Endothelial cell of umbilical vein (primary cell): ENCODE data around the gene AP1G1. TPM values are rescaled to one million over a fixed set of nuclear protein-coding genes. Genes with fewer than 3 reads are reported as not detected.

ENCODE experiments used
- BruUV-seq: library from RNA; stranded (reverse); fragments of 400-500 nt; replicated peaks from 2 replicates; lab custom pipeline; 2021; lab: Mats Ljungman, UMichigan
- CTCF ChIA-PET: fragments of 300-600, 350-600 bp; sonication (Branson Sonifier 250); formaldehyde crosslinking; loops from one replicate; lab custom pipeline; 2021; ENCODE audit warnings: antibody characterized with exemption, inconsistent platforms; lab: Charles Lee
- POLR2A ChIA-PET: fragments of 300-600, 350-600 bp; sonication (Branson Sonifier 250); formaldehyde crosslinking; loops from one replicate; lab custom pipeline; 2021; ENCODE audit warnings: antibody characterized with exemption, inconsistent platforms; lab: Charles Lee
- DNase-seq: peaks from one replicate; pipeline ENCODE4 v3.0.0-alpha.2; 2011; ENCODE audit warnings: low read depth, low spot score
- FAIRE-seq: peaks from 2 replicates; lab custom pipeline; 2011; peaks lifted over from hg19 to GRCh38; lab: Jason Lieb, UNC
- H2AFZ ChIP-seq: 2 replicates; pipeline ENCODE4 v1.6.0; 2012; ENCODE audit warnings: low read depth, low read length, control low read depth, inconsistent platforms
- H3K27ac ChIP-seq: 2 replicates; pipeline ENCODE4 v1.5.1; 2011; ENCODE audit warnings: low read depth, mild to moderate bottlenecking, control low read depth, low read length, moderate library complexity; ENCODE audit not compliant: insufficient read depth
- H3K27me3 ChIP-seq, 2 experiments: 2 replicates each; pipeline versions ENCODE4 v1.6.0 to v1.6.1; 2011; ENCODE audit warnings: low read length in 2 of 2, mixed read lengths in 1 of 2; ENCODE audit not compliant: control insufficient read depth in 2 of 2, insufficient read depth in 2 of 2
- H3K36me3 ChIP-seq, 2 experiments: 2 replicates in 1 of 2; 3 replicates in 1 of 2; pipeline ENCODE4 v1.5.1; 2011; ENCODE audit warnings: low read length in 2 of 2, mild to moderate bottlenecking in 1 of 2, moderate library complexity in 1 of 2; ENCODE audit not compliant: control insufficient read depth in 2 of 2, insufficient read depth in 2 of 2; ENCODE audit errors: extremely low read depth in 1 of 2
- H3K4me1 ChIP-seq: 3 replicates; pipeline ENCODE4 v1.5.1; 2011; ENCODE audit warnings: mild to moderate bottlenecking, low read length; ENCODE audit not compliant: control insufficient read depth, insufficient read depth; ENCODE audit errors: extremely low read depth
- H3K4me2 ChIP-seq: 2 replicates; pipeline ENCODE4 v1.6.1; 2011; ENCODE audit warnings: low read length, control low read depth, mixed read lengths; ENCODE audit not compliant: insufficient read depth
- H3K4me3 ChIP-seq, 3 experiments: fragments of 200-600 bp in 1 of 3; sonication (generic), shearing (Covaris generic) in 1 of 3; replicated peaks in 1 of 3; 2 replicates each; pipeline ENCODE4 v1.5.1; 2011 to 2016; ENCODE audit warnings: control low read depth in 3 of 3, low read length in 3 of 3, mild to moderate bottlenecking in 2 of 3, inconsistent platforms in 1 of 3, low read depth in 1 of 3, moderate library complexity in 1 of 3; ENCODE audit not compliant: insufficient read depth in 1 of 3
- H3K79me2 ChIP-seq: 2 replicates; pipeline ENCODE4 v1.6.0; 2012; ENCODE audit warnings: low read length, inconsistent platforms; ENCODE audit not compliant: control insufficient read depth, insufficient read depth
- H3K9ac ChIP-seq: replicated peaks from 2 replicates; pipeline ENCODE3; 2011; ENCODE audit warnings: low read length, control low read depth; ENCODE audit not compliant: insufficient read depth; ENCODE audit errors: extremely low read depth
- H3K9me1 ChIP-seq: replicated peaks from 3 replicates; pipeline ENCODE4 v1.6.0; 2011; ENCODE audit warnings: mild to moderate bottlenecking, low read length; ENCODE audit not compliant: control insufficient read depth, insufficient read depth; ENCODE audit errors: extremely low read depth
- H3K9me3 ChIP-seq: replicated peaks from 2 replicates; pipeline ENCODE4 v1.5.1; 2012; ENCODE audit warnings: low read length, inconsistent platforms; ENCODE audit not compliant: control insufficient read depth, insufficient read depth
- H4K20me1 ChIP-seq: replicated peaks from 2 replicates; pipeline ENCODE3; 2011; ENCODE audit warnings: mild to moderate bottlenecking, low read length; ENCODE audit not compliant: control insufficient read depth, insufficient read depth; ENCODE audit errors: extremely low read depth
- FOS ChIP-seq: IDR thresholded peaks from 2 replicates; pipeline ENCODE4 v1.6.1; 2011; ENCODE audit warnings: mild to moderate bottlenecking, low read length, moderate library complexity, borderline replicate concordance; ENCODE audit not compliant: insufficient read depth
- JUN ChIP-seq: IDR thresholded peaks from 2 replicates; pipeline ENCODE4 v1.6.1; 2011; ENCODE audit warnings: borderline replicate concordance, low read depth; ENCODE audit not compliant: insufficient read length, insufficient read depth
- MYC ChIP-seq: IDR thresholded peaks from one replicate; pipeline ENCODE4 v1.6.1; 2011; ENCODE audit warnings: mild to moderate bottlenecking, low read depth, low read length
- POLR2AphosphoS5 ChIP-seq: IDR thresholded peaks from 2 replicates; pipeline ENCODE4 v1.6.1; 2012; ENCODE audit warnings: low read depth, mild to moderate bottlenecking, control low read depth, low read length, moderate library complexity; ENCODE audit not compliant: insufficient read depth
- dilution Hi-C: fragments of 300-500 bp; cut with MboI; formaldehyde crosslinking; loops from one replicate; pipeline ENCODE4 v1.15.0; 2019; ENCODE audit warnings: low sequenced_read_pairs; ENCODE audit not compliant: extremely low pct_ligation_motif_present
- intact Hi-C: fragments of 100-400 bp; cut with micrococcal nuclease; formaldehyde crosslinking; loops from one replicate; pipeline ENCODE4 v1.10.0; 2022
- polyA plus RNA-seq, 4 experiments: library from polyadenylated mRNA; depleted of rRNA in 3 of 4; stranded (reverse) in 3 of 4; unstranded in 1 of 4; fragments of >200 nt; gene quantifications; 2 replicates each; pipeline versions ENCODE4 v1.2.1 to v1.2.3, GENCODE V29; 2011 to 2012; ENCODE audit warnings: missing spikeins in 1 of 4
- total RNA-seq: library from RNA; stranded (reverse); gene quantifications from 2 replicates; pipeline ENCODE4 v1.2.3, GENCODE V29; 2021
- TF ChIP-seq, protein P1 (sequence below): IDR thresholded peaks from 2 replicates; pipeline ENCODE4 v1.6.1; 2011; ENCODE audit not compliant: insufficient read depth, insufficient read length

AP1G1 gene
- total and polyA plus RNA-seq, 2 donors (not counting 3 experiments of a cell fraction or from before 2014, with no cell fraction given) = 57.4 to 85.3 TPM

DNA sequence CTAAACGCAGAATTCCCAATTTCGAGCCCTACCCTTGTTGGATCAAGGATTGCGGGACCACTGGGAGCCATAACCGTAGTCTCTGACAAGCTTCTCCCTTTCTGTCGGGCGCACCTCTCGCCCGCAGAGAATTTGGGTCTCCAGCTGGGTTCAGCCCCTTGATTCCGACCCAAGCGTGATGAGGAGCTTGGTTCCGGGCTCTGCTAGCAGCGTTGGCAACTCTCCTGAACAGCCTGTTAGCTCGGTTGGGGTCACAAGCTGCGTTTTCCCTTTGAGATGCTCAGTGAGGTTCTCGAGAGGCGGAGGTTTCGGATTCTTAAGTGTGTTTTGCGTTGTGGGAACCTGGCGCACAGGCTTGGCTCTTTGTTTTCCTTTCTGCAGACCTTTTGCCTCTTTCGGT, 37.8 kb upstream of the AP1G1 start:
- peak overlapping the region; percentile 88 for H3K27ac ChIP-seq
- H3K36me3 ChIP-seq = peaks cover 9 to 22% of the 10 kb centered on the region in 2 experiments
- dilution Hi-C loops = loop anchor here (10.0 kb wide), 1 partner anchor 62 kb away; no protein-coding TSS in a partner anchor
- H3K9me1 ChIP-seq = no peaks in the 10 kb centered on the region
- H3K4me1 ChIP-seq = peaks cover 12% of the 10 kb centered on the region
- intact Hi-C loops = loop anchor here (1.0 to 5.0 kb wide), 3 partner anchors 36 to 116 kb away; partner anchors contain the start of gene IST1
- CTCF ChIA-PET = interaction anchor here (0.6 to 1.1 kb wide), 2 partner anchors 36 to 115 kb away, joined by 3 to 6 read pairs; no protein-coding TSS in a partner anchor
- peak overlapping the region; percentile 92 for H3K4me2 ChIP-seq
- peak overlapping the region; percentile 95 for H3K9ac ChIP-seq
- DNase-seq = peak; percentile 21
- H3K9me3 ChIP-seq = no peaks in the 10 kb centered on the region
- no peaks in the 10 kb centered on the region for H3K27me3 ChIP-seq
- H3K79me2 ChIP-seq = peaks cover 24% of the 10 kb centered on the region
- no TSS peak for BruUV-seq
- peak overlapping the region; percentile 99 for H2AFZ ChIP-seq
- peak; percentile 50 for FAIRE-seq
- TF ChIP-seq MYC = no peak
- no peak for TF ChIP-seq POLR2AphosphoS5
- TF ChIP-seq FOS = no peak
- TF ChIP-seq, protein P1, sequence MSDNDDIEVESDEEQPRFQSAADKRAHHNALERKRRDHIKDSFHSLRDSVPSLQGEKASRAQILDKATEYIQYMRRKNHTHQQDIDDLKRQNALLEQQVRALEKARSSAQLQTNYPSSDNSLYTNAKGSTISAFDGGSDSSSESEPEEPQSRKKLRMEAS = no peak
- no peak for TF ChIP-seq JUN
- POLR2A ChIA-PET = interaction anchor here (0.7 kb wide), 1 partner anchor 11 kb away, joined by 3 read pairs; no protein-coding TSS in a partner anchor
- H4K20me1 ChIP-seq = no peaks in the 10 kb centered on the region
- H3K4me3 ChIP-seq = peak overlapping the region; percentile 70 to 91 (median 83)
